H1 (cell line): ENCODE measurements around the gene RELA. TPM values are rescaled to one million over a fixed set of nuclear protein-coding genes. Genes with fewer than 3 reads are reported as not detected.

Experiments used
- CTCF ChIA-PET: fragments of 300-600 bp; sonication (Branson Sonifier 250); formaldehyde crosslinking; loops from one replicate; lab custom pipeline; 2021; ENCODE audit not compliant: partially characterized antibody; lab: Charles Lee
- POLR2A ChIA-PET: fragments of 300-600 bp; sonication (Branson Sonifier 250); formaldehyde crosslinking; loops from one replicate; lab custom pipeline; 2021; ENCODE audit warnings: inconsistent platforms; ENCODE audit not compliant: partially characterized antibody; lab: Charles Lee
- DNase-seq, 2 experiments: peaks; one replicate each; pipeline versions ENCODE4 v3.0.0 to v3.0.0-alpha.2; 2010 to 2022; ENCODE audit warnings: low spot score in 2 of 2, low read depth in 1 of 2, mixed read lengths in 1 of 2
- FAIRE-seq: peaks from 2 replicates; lab custom pipeline; 2011; peaks lifted over from hg19 to GRCh38; lab: Jason Lieb, UNC
- H2AFZ ChIP-seq: 2 replicates; pipeline ENCODE4 v1.8.1; 2012; ENCODE audit warnings: low read length, inconsistent platforms
- H2AK5ac ChIP-seq: 2 replicates; pipeline ENCODE4 v1.6.1; 2013; ENCODE audit warnings: low read depth, low read length
- H2BK120ac ChIP-seq: replicated peaks from 2 replicates; pipeline ENCODE3; 2013; ENCODE audit warnings: low read depth, low read length, inconsistent platforms
- H2BK12ac ChIP-seq: 2 replicates; pipeline ENCODE4 v1.6.1; 2013; ENCODE audit warnings: low read depth, low read length
- H2BK15ac ChIP-seq: 2 replicates; pipeline ENCODE4 v1.6.1; 2013; ENCODE audit warnings: low read length
- H2BK20ac ChIP-seq: 2 replicates; pipeline ENCODE4 v1.6.1; 2013; ENCODE audit warnings: low read length
- H2BK5ac ChIP-seq: 2 replicates; pipeline ENCODE4 v1.6.1; 2013; ENCODE audit warnings: low read depth, low read length
- H3K14ac ChIP-seq: 2 replicates; pipeline ENCODE4 v1.6.1; 2013; ENCODE audit warnings: inconsistent platforms; ENCODE audit not compliant: insufficient read length
- H3K18ac ChIP-seq: 2 replicates; pipeline ENCODE4 v1.6.1; 2013; ENCODE audit warnings: low read length; ENCODE audit errors: extremely low read depth
- H3K23ac ChIP-seq: 2 replicates; pipeline ENCODE4 v1.6.1; 2013; ENCODE audit warnings: inconsistent platforms; ENCODE audit not compliant: insufficient read length
- H3K23me2 ChIP-seq: 2 replicates; pipeline ENCODE4 v1.6.1; 2013; ENCODE audit warnings: low read depth, low read length
- H3K27ac ChIP-seq: 2 replicates; pipeline ENCODE4 v1.6.1; 2011; ENCODE audit warnings: low read depth, low read length, inconsistent platforms
- H3K27me3 ChIP-seq, 4 experiments: replicated peaks in 1 of 4; 1 replicate in 1 of 4; 2 replicates in 3 of 4; pipeline versions ENCODE4 v1.6.1 to v1.8.1; 2011 to 2013; ENCODE audit warnings: low read length in 3 of 4, mild to moderate bottlenecking in 3 of 4, inconsistent platforms in 2 of 4, mixed read lengths in 2 of 4, moderate library complexity in 1 of 4; ENCODE audit not compliant: control insufficient read depth in 3 of 4, insufficient read depth in 3 of 4; ENCODE audit errors: extremely low read depth in 1 of 4
- H3K36me3 ChIP-seq, 4 experiments: 2 replicates each; pipeline versions ENCODE4 v1.6.1 to v1.8.1; 2011 to 2013; ENCODE audit warnings: mild to moderate bottlenecking in 4 of 4, low read length in 3 of 4, moderate library complexity in 2 of 4, control low read depth in 1 of 4, inconsistent platforms in 1 of 4; ENCODE audit not compliant: insufficient read depth in 4 of 4, control insufficient read depth in 2 of 4
- H3K4ac ChIP-seq: replicated peaks from 2 replicates; pipeline ENCODE3; 2013; ENCODE audit warnings: low read length, low read depth, mixed read lengths, inconsistent platforms; ENCODE audit not compliant: insufficient read length
- H3K4me1 ChIP-seq, 4 experiments: replicated peaks in 1 of 4; 1 replicate in 1 of 4; 2 replicates in 3 of 4; pipeline versions ENCODE4 v1.6.1 to v1.8.1; 2011 to 2013; ENCODE audit warnings: low read length in 3 of 4, inconsistent platforms in 2 of 4, mixed read lengths in 1 of 4; ENCODE audit not compliant: insufficient read depth in 4 of 4, control insufficient read depth in 3 of 4
- H3K4me2 ChIP-seq, 2 experiments: 2 replicates each; pipeline versions ENCODE4 v1.6.1 to v1.8.1; 2011 to 2013; ENCODE audit warnings: low read depth in 2 of 2, low read length in 2 of 2, control low read depth in 1 of 2, inconsistent platforms in 1 of 2, mild to moderate bottlenecking in 1 of 2; ENCODE audit not compliant: insufficient read depth in 1 of 2
- H3K4me3 ChIP-seq, 4 experiments: fragments of 200-600, 300-600 bp in 1 of 4; sonication (generic), shearing (Covaris generic), sonication (Bioruptor Twin) in 1 of 4; 2 replicates each; pipeline versions ENCODE4 v1.5.1 to v1.8.1; 2011 to 2016; ENCODE audit warnings: low read length in 4 of 4, low read depth in 3 of 4, control low read depth in 2 of 4, inconsistent platforms in 2 of 4, mild to moderate bottlenecking in 2 of 4, mixed read lengths in 1 of 4, moderate library complexity in 1 of 4; ENCODE audit not compliant: insufficient read depth in 2 of 4; ENCODE audit errors: extremely low read depth in 1 of 4
- H3K56ac ChIP-seq: replicated peaks from 2 replicates; pipeline ENCODE3; 2013; ENCODE audit warnings: low read depth, mild to moderate bottlenecking, mixed read lengths, low read length, inconsistent platforms; ENCODE audit not compliant: insufficient read length
- H3K79me1 ChIP-seq: 2 replicates; pipeline ENCODE4 v1.6.1; 2013; ENCODE audit warnings: low read depth, low read length, control low read depth
- H3K79me2 ChIP-seq, 2 experiments: 2 replicates each; pipeline versions ENCODE4 v1.6.1 to v1.8.1; 2012 to 2013; ENCODE audit warnings: low read length in 2 of 2, mild to moderate bottlenecking in 2 of 2, inconsistent platforms in 1 of 2; ENCODE audit not compliant: insufficient read depth in 2 of 2, control insufficient read depth in 1 of 2
- H3K9ac ChIP-seq, 4 experiments: replicated peaks in 1 of 4; 1 replicate in 1 of 4; 2 replicates in 3 of 4; pipeline versions ENCODE4 v1.6.1 to v1.8.1; 2011 to 2013; ENCODE audit warnings: low read depth in 3 of 4, low read length in 3 of 4, control low read depth in 2 of 4, mild to moderate bottlenecking in 2 of 4, moderate library complexity in 2 of 4, inconsistent platforms in 1 of 4; ENCODE audit errors: extremely low read depth in 1 of 4
- H3K9me3 ChIP-seq, 2 experiments: 2 replicates each; pipeline versions ENCODE4 v1.6.1 to v1.8.1; 2012 to 2013; ENCODE audit warnings: mild to moderate bottlenecking in 2 of 2, moderate library complexity in 2 of 2, control low read depth in 1 of 2, inconsistent platforms in 1 of 2, low read depth in 1 of 2, low read length in 1 of 2, mixed read lengths in 1 of 2; ENCODE audit not compliant: insufficient read depth in 2 of 2
- H4K20me1 ChIP-seq, 2 experiments: replicated peaks in 1 of 2; 2 replicates each; pipeline versions ENCODE3 to v1.8.1; 2011 to 2013; ENCODE audit warnings: inconsistent platforms in 2 of 2, low read length in 2 of 2, mild to moderate bottlenecking in 1 of 2; ENCODE audit not compliant: insufficient read depth in 2 of 2, control insufficient read depth in 1 of 2
- H4K5ac ChIP-seq: 2 replicates; pipeline ENCODE4 v1.6.1; 2013; ENCODE audit warnings: low read length, low read depth, mixed read lengths, inconsistent platforms; ENCODE audit not compliant: insufficient read length
- H4K8ac ChIP-seq: 2 replicates; pipeline ENCODE4 v1.8.0; 2013; ENCODE audit warnings: mild to moderate bottlenecking, moderate library complexity, low read length, inconsistent platforms; ENCODE audit not compliant: insufficient read depth; ENCODE audit errors: extremely low read depth
- H4K91ac ChIP-seq: replicated peaks from 2 replicates; pipeline ENCODE3; 2013; ENCODE audit warnings: low read length, mixed read lengths, inconsistent platforms; ENCODE audit not compliant: insufficient read length
- ATF2 ChIP-seq: IDR thresholded peaks from 2 replicates; pipeline ENCODE4 v1.6.1; 2012; ENCODE audit warnings: low read length, inconsistent platforms
- FOSL1 ChIP-seq: IDR thresholded peaks from 2 replicates; pipeline ENCODE4 v1.6.1; 2011; ENCODE audit warnings: mild to moderate bottlenecking, low read depth, low read length, moderate library complexity; ENCODE audit not compliant: insufficient read depth
- KDM4A ChIP-seq: IDR thresholded peaks from one replicate; pipeline ENCODE4 v1.7.1; 2012; ENCODE audit warnings: low read depth, mild to moderate bottlenecking, moderate library complexity, low read length, inconsistent platforms; ENCODE audit not compliant: severe bottlenecking
- MAX ChIP-seq: IDR thresholded peaks from 2 replicates; pipeline ENCODE4 v1.6.1; 2012; ENCODE audit warnings: inconsistent platforms
- PHF8 ChIP-seq: fragments of 200-600 bp; sonication (generic); conservative IDR thresholded peaks from 2 replicates; pipeline ENCODE4 v1.7.1; 2012; ENCODE audit warnings: low read depth, mild to moderate bottlenecking, inconsistent platforms, low read length, moderate library complexity
- RXRA ChIP-seq: IDR thresholded peaks from 2 replicates; pipeline ENCODE4 v1.6.1; 2011; ENCODE audit warnings: low read depth, mild to moderate bottlenecking, low read length, moderate library complexity; ENCODE audit not compliant: insufficient read depth
- WGBS, 2 experiments: shearing (Covaris generic) in 1 of 2; methylation state at CpG; one replicate each; pipeline versions ENCODE4 v1.1.6 to v1.1.7; 2013 to 2015; ENCODE audit warnings: low lambda C conversion rate in 2 of 2, mixed read lengths in 2 of 2, inconsistent platforms in 1 of 2, low coverage in 1 of 2, missing lambda C conversion rate in 1 of 2; ENCODE audit not compliant: insufficient replicate concordance in 2 of 2, insufficient coverage in 1 of 2, insufficient read length in 1 of 2; ENCODE audit errors: extremely low coverage in 1 of 2, missing lambda C conversion rate in 1 of 2; 5-methylcytosine and 5-hydroxymethylcytosine counted together
- polyA plus RNA-seq, 7 experiments: library from polyadenylated mRNA; depleted of rRNA in 3 of 7; stranded (reverse) in 5 of 7; unstranded in 2 of 7; fragments of >200 nt in 5 of 7; fragments of 200-250 nt in 2 of 7; gene quantifications; 1 replicate in 5 of 7; 2 replicates in 1 of 7; 4 replicates in 1 of 7; pipeline versions ENCODE4 v1.2.1 to v1.2.3, GENCODE V29; 2011 to 2013; ENCODE audit warnings: missing spikeins in 2 of 7, mixed read lengths in 2 of 7
- total RNA-seq: library from RNA; stranded (reverse); fragmentation: NEBNext Ultra II Directional; extraction: Animal tissue kit (Norgen Biotek cat#: 25700); gene quantifications from 2 replicates; pipeline ENCODE4 v1.2.1, GENCODE V29; 2021

Gene RELA
- total and polyA plus RNA-seq, 2 of the 8 experiments (the other 6 are each of a cell fraction or from before 2014, with no cell fraction given): 21.9 to 27.5 TPM

GRCh38 chr11:65634905-65635731 lies 27.6 kb downstream of the RELA start:
- H3K36me3 ChIP-seq: peaks cover 2 to 39% (median 23%) of the 10 kb centered on the region in 4 experiments; a peak in 7 of 8 replicates
- no peak overlapping the region for H2BK120ac ChIP-seq
- H4K91ac ChIP-seq: no peak overlapping the region
- no peak overlapping the region for H3K4me2 ChIP-seq
- peaks cover 0 to 10% of the 10 kb centered on the region in 2 experiments for H4K20me1 ChIP-seq
- H2BK12ac ChIP-seq: no peak overlapping the region
- H3K27ac ChIP-seq: no peak overlapping the region
- no peak overlapping the region for H3K23ac ChIP-seq
- ChIA-PET CTCF (interaction anchor here (0.5 to 2.4 kb wide), 6 partner anchors 9 to 1451 kb away, joined by 3 to 9 read pairs (median 3); no protein-coding TSS in a partner anchor), POLR2A (interaction anchor here (1.1 to 6.9 kb wide), 6 partner anchors 10 to 43 kb away, joined by 3 to 55 read pairs (median 5); no protein-coding TSS in a partner anchor)
- no peak overlapping the region for H2AFZ ChIP-seq
- no peak overlapping the region for H3K14ac ChIP-seq
- H4K5ac ChIP-seq: no peak overlapping the region
- no peak overlapping the region for H3K18ac ChIP-seq
- no peaks in the 10 kb centered on the region for H3K9me3 ChIP-seq
- H3K4me3 ChIP-seq: no peak overlapping the region
- H2BK15ac ChIP-seq: no peak overlapping the region
- FAIRE-seq (no peak), DNase-seq (no peak)
- H3K79me1 ChIP-seq: peaks cover 4% of the 10 kb centered on the region; the same call in 1 of the 2 replicates
- 96% methylated on average over 39 of the region's 46 CpGs; no CpG with 5 or more reads in 1 of the 2 experiments for WGBS, 2 experiments
- H3K9ac ChIP-seq: no peak overlapping the region; a peak in 1 of 7 replicates
- no peak overlapping the region for H3K4ac ChIP-seq
- H3K79me2 ChIP-seq: no peaks in the 10 kb centered on the region
- peaks cover 3% of the 10 kb centered on the region; the same call in 1 of the 2 replicates for H3K23me2 ChIP-seq
- no peak overlapping the region for H2BK5ac ChIP-seq
- no peak overlapping the region for H3K56ac ChIP-seq
- H4K8ac ChIP-seq: no peak overlapping the region
- peaks cover 3 to 15% (median 8%) of the 10 kb centered on the region in 4 experiments for H3K4me1 ChIP-seq
- H2BK20ac ChIP-seq: no peak overlapping the region
- no peaks in the 10 kb centered on the region for H3K27me3 ChIP-seq
- no peak overlapping the region for H2AK5ac ChIP-seq
- TF ChIP-seq KDM4A (no peak), FOSL1 (no peak), ATF2 (no peak), MAX (no peak), RXRA (no peak), PHF8 (no peak)
